ENCODE data around the gene ZNF682.
"Not testable (repeated sequence)": the region's sequence is repeated elsewhere in the genome, so short reads cannot be mapped to it uniquely, and the experiment has no call there.

ZNF682 gene

GRCh38 chr19:20070691-20071090 lies 31.4 kb upstream of the ZNF682 start:
- H3K79me2 ChIP-seq (ENCODE audit: control insufficient read depth, insufficient read depth, low read length, poor library complexity), result no peaks in the 10 kb centered on the region

DNA sequence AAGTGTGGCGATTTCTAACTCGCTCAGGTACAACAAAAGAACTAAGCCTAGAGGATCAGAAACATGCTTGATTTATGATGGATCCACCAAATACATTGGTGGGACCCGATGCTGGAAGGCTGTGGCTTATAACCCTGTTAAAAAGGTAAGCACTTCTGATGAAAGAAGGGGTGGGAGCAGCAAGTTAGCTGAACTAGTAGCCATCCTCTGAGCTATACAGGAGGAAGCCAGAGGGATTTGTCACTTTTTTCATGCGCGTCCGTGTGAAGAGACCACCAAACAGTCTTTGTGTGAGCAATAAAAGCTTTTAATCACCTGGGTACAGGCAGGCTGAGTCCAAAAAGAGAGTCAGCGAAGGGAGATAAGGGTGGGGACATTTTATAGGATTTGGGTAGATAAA lies 29.3 kb upstream of the ZNF682 start:
- H4K91ac ChIP-seq (ENCODE audit: low read depth, low read length); H2AFZ ChIP-seq (ENCODE audit: insufficient read depth, low read length, poor library complexity); H3K4me2 ChIP-seq (ENCODE audit: low read length); H3K9me3 ChIP-seq (ENCODE audit: insufficient read depth, low read depth, low read length); H3K27ac ChIP-seq (ENCODE audit: low read depth, low read length); H4K8ac ChIP-seq (ENCODE audit: low read depth, low read length); H2BK5ac ChIP-seq (ENCODE audit: low read depth, low read length, poor library complexity); H3K14ac ChIP-seq (ENCODE audit: low read length); H3K4me1 ChIP-seq (ENCODE audit: control insufficient read depth in 1 of 2, insufficient read depth in 2 of 2, low read length in 2 of 2); H3K4ac ChIP-seq (ENCODE audit: low read depth, low read length); H2AK5ac ChIP-seq (ENCODE audit: low read length); H4K12ac ChIP-seq (ENCODE audit: low read depth, low read length); H3K23ac ChIP-seq (ENCODE audit: low read length); H3K27me3 ChIP-seq (ENCODE audit: insufficient read depth, low read length); H3K18ac ChIP-seq (ENCODE audit: low read length); H2BK12ac ChIP-seq (ENCODE audit: low read length); H3K79me1 ChIP-seq (ENCODE audit: low read length); H3K36me3 ChIP-seq (ENCODE audit: control insufficient read depth in 1 of 2, insufficient read depth in 2 of 2, low read length in 2 of 2); DNase-seq; H3K4me3 ChIP-seq (ENCODE audit: low read depth, low read length); H3K9ac ChIP-seq (ENCODE audit: low read length); H2BK120ac ChIP-seq (ENCODE audit: insufficient read depth, low read length, poor library complexity); H3K79me2 ChIP-seq (ENCODE audit: control insufficient read depth, insufficient read depth, low read length, poor library complexity): not testable (repeated sequence)
- WGBS (ENCODE audit: extremely low coverage, insufficient coverage, insufficient read length), result no CpG with 5 or more reads among the region's 7 CpGs

More at GRCh38 chr19:20070691-20071090, 31.4 kb upstream of the ZNF682 start:
- no peaks in the 10 kb centered on the region for H3K36me3 ChIP-seq (ENCODE audit: control insufficient read depth in 1 of 2, insufficient read depth in 2 of 2, low read length in 2 of 2)
- no peak overlapping the region for H3K4me3 ChIP-seq (ENCODE audit: low read depth, low read length)
- H3K18ac ChIP-seq (ENCODE audit: low read length), result no peak overlapping the region
- H3K4me2 ChIP-seq (ENCODE audit: low read length), result no peak overlapping the region
- no peak overlapping the region for H3K9ac ChIP-seq (ENCODE audit: low read length)
- H3K9me3 ChIP-seq (ENCODE audit: insufficient read depth, low read depth, low read length), result no peaks in the 10 kb centered on the region
- no peak overlapping the region for H3K4ac ChIP-seq (ENCODE audit: low read depth, low read length)
- H3K27me3 ChIP-seq (ENCODE audit: insufficient read depth, low read length), result no peaks in the 10 kb centered on the region
- H2BK120ac ChIP-seq (ENCODE audit: insufficient read depth, low read length, poor library complexity), result no peak overlapping the region
- no peak overlapping the region for H3K23ac ChIP-seq (ENCODE audit: low read length)
- DNase-seq, result no peak
- no peak overlapping the region for H4K91ac ChIP-seq (ENCODE audit: low read depth, low read length)
- WGBS (ENCODE audit: extremely low coverage, insufficient coverage, insufficient read length), result no CpG with 5 or more reads among the region's 2 CpGs
- no peak overlapping the region for H3K14ac ChIP-seq (ENCODE audit: low read length)
- no peaks in the 10 kb centered on the region for H3K79me1 ChIP-seq (ENCODE audit: low read length)
- no peak overlapping the region for H2BK5ac ChIP-seq (ENCODE audit: low read depth, low read length, poor library complexity)
- no peak overlapping the region for H4K12ac ChIP-seq (ENCODE audit: low read depth, low read length)
- no peak overlapping the region for H3K27ac ChIP-seq (ENCODE audit: low read depth, low read length)
- no peak overlapping the region for H2BK12ac ChIP-seq (ENCODE audit: low read length)
- no peak overlapping the region for H2AFZ ChIP-seq (ENCODE audit: insufficient read depth, low read length, poor library complexity)
- no peak overlapping the region for H2AK5ac ChIP-seq (ENCODE audit: low read length)
- H4K8ac ChIP-seq (ENCODE audit: low read depth, low read length), result no peak overlapping the region
- no peaks in the 10 kb centered on the region for H3K4me1 ChIP-seq (ENCODE audit: control insufficient read depth in 1 of 2, insufficient read depth in 2 of 2, low read length in 2 of 2)

GRCh38 chr19:20067943-20068342 lies 28.6 kb upstream of the ZNF682 start:
- Histone ChIP-seq H4K12ac (ENCODE audit: low read depth, low read length) (no peak overlapping the region), H4K8ac (ENCODE audit: low read depth, low read length) (no peak overlapping the region), H2AFZ (ENCODE audit: insufficient read depth, low read length, poor library complexity) (no peak overlapping the region), H3K23ac (ENCODE audit: low read length) (no peak overlapping the region), H3K36me3 (ENCODE audit: control insufficient read depth in 1 of 2, insufficient read depth in 2 of 2, low read length in 2 of 2) (no peaks in the 10 kb centered on the region), H3K4me1 (ENCODE audit: control insufficient read depth in 1 of 2, insufficient read depth in 2 of 2, low read length in 2 of 2) (no peaks in the 10 kb centered on the region), H3K27ac (ENCODE audit: low read depth, low read length) (no peak overlapping the region), H3K79me1 (ENCODE audit: low read length) (no peaks in the 10 kb centered on the region), H3K4me3 (ENCODE audit: low read depth, low read length) (no peak overlapping the region), H2BK120ac (ENCODE audit: insufficient read depth, low read length, poor library complexity) (no peak overlapping the region), H2BK12ac (ENCODE audit: low read length) (no peak overlapping the region), H3K79me2 (ENCODE audit: control insufficient read depth, insufficient read depth, low read length, poor library complexity) (no peaks in the 10 kb centered on the region), H3K4ac (ENCODE audit: low read depth, low read length) (no peak overlapping the region), H3K14ac (ENCODE audit: low read length) (no peak overlapping the region), H3K18ac (ENCODE audit: low read length) (no peak overlapping the region), H3K9ac (ENCODE audit: low read length) (no peak overlapping the region), H3K27me3 (ENCODE audit: insufficient read depth, low read length) (no peaks in the 10 kb centered on the region), H4K91ac (ENCODE audit: low read depth, low read length) (no peak overlapping the region), H2BK5ac (ENCODE audit: low read depth, low read length, poor library complexity) (no peak overlapping the region), H3K4me2 (ENCODE audit: low read length) (no peak overlapping the region), H3K9me3 (ENCODE audit: insufficient read depth, low read depth, low read length) (no peaks in the 10 kb centered on the region), H2AK5ac (ENCODE audit: low read length) (no peak overlapping the region)
- no CpG with 5 or more reads among the region's 9 CpGs for WGBS (ENCODE audit: extremely low coverage, insufficient coverage, insufficient read length)
- DNase-seq, result no peak

DNA sequence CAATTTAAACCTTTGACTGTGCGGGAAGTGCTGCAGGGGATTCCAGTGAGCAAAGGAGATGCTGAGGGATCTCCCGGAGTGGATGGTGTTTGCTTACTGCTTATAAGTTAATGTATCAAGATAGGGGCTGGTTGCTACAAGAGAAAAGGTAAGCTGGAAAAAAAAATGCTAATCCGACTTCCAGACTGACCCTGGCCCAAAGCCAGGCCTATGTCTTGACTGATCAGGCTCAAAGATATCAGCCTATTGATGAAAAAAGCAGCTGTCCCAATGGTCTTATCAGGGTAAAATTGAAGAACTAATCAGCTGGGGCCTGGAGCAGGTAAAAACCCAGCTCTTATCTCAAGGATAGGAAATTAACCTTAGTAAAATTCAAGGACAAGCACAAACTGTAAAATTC lies 27.6 kb upstream of the ZNF682 start:
- Histone ChIP-seq H2AK5ac (ENCODE audit: low read length) (no peak overlapping the region), H3K9me3 (ENCODE audit: insufficient read depth, low read depth, low read length) (peaks cover 2% of the 10 kb centered on the region), H3K27ac (ENCODE audit: low read depth, low read length) (no peak overlapping the region), H3K14ac (ENCODE audit: low read length) (no peak overlapping the region), H3K9ac (ENCODE audit: low read length) (no peak overlapping the region), H4K91ac (ENCODE audit: low read depth, low read length) (no peak overlapping the region), H2AFZ (ENCODE audit: insufficient read depth, low read length, poor library complexity) (no peak overlapping the region), H3K79me1 (ENCODE audit: low read length) (no peaks in the 10 kb centered on the region), H3K4me2 (ENCODE audit: low read length) (no peak overlapping the region), H3K4ac (ENCODE audit: low read depth, low read length) (no peak overlapping the region), H3K79me2 (ENCODE audit: control insufficient read depth, insufficient read depth, low read length, poor library complexity) (no peaks in the 10 kb centered on the region), H3K4me3 (ENCODE audit: low read depth, low read length) (no peak overlapping the region), H2BK120ac (ENCODE audit: insufficient read depth, low read length, poor library complexity) (no peak overlapping the region), H3K18ac (ENCODE audit: low read length) (no peak overlapping the region), H2BK5ac (ENCODE audit: low read depth, low read length, poor library complexity) (no peak overlapping the region), H4K12ac (ENCODE audit: low read depth, low read length) (no peak overlapping the region), H4K8ac (ENCODE audit: low read depth, low read length) (no peak overlapping the region), H3K4me1 (ENCODE audit: control insufficient read depth in 1 of 2, insufficient read depth in 2 of 2, low read length in 2 of 2) (no peaks in the 10 kb centered on the region), H3K27me3 (ENCODE audit: insufficient read depth, low read length) (no peaks in the 10 kb centered on the region), H3K23ac (ENCODE audit: low read length) (no peak overlapping the region), H2BK12ac (ENCODE audit: low read length) (no peak overlapping the region), H3K36me3 (ENCODE audit: control insufficient read depth in 1 of 2, insufficient read depth in 2 of 2, low read length in 2 of 2) (no peaks in the 10 kb centered on the region)
- WGBS (ENCODE audit: extremely low coverage, insufficient coverage, insufficient read length), result no CpG with 5 or more reads among the region's 3 CpGs
- no peak for DNase-seq

Data from trophoblast cell (in vitro differentiated cells and primary cell).